ENCODE measurements around the gene MRPL54.

DNA sequence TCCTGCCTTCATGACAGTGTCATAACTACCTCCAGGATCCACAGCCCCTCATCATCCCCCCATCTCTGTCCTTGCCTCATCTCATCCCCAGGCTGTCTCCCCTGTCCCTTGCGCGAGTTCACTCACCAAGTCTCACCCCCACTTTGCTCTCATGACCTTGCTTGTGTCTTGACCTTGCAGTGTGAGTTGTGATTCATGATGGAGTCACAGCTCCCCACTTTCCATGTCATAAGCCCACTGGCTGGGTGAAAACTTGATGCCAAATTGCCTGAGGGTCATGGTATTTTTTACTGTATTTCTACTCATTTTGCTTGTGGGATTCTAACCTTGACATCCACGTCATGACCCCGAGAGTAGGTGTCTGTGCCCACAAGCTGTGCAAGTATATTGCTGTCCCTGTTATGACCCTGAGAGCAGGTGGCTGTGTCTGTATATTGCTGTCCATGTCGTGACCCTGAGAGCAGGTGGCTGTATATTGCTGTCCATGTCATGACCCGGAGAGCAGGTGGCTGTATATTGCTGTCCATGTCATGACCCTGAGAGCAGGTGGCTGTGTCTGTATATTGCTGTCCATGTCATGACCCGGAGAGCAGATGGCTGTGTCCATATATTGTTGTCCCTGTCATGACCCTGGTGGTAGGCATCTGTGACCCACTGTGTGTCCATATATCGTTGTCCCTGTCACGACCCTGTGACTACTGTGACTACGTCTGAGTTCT lies 24.8 kb upstream of the MRPL54 start:
- TF ChIP-seq, protein P1, sequence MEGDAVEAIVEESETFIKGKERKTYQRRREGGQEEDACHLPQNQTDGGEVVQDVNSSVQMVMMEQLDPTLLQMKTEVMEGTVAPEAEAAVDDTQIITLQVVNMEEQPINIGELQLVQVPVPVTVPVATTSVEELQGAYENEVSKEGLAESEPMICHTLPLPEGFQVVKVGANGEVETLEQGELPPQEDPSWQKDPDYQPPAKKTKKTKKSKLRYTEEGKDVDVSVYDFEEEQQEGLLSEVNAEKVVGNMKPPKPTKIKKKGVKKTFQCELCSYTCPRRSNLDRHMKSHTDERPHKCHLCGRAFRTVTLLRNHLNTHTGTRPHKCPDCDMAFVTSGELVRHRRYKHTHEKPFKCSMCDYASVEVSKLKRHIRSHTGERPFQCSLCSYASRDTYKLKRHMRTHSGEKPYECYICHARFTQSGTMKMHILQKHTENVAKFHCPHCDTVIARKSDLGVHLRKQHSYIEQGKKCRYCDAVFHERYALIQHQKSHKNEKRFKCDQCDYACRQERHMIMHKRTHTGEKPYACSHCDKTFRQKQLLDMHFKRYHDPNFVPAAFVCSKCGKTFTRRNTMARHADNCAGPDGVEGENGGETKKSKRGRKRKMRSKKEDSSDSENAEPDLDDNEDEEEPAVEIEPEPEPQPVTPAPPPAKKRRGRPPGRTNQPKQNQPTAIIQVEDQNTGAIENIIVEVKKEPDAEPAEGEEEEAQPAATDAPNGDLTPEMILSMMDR (IDR thresholded peaks at IDR 0.05): no peak
- TF ChIP-seq POLR2AphosphoS5 (IDR thresholded peaks at IDR 0.05): no peak

Measured in gastroesophageal sphincter (tissue), 3 donors.